HCT116 (cell line): ENCODE results near the gene NUDT8. TPM values are rescaled to one million over a fixed set of nuclear protein-coding genes. Genes with fewer than 3 reads are reported as not detected.

Experiments
- ATAC-seq: fragments of 200-7000 bp; cut with Tn5 transposase; 2 replicates; pipeline ENCODE4 v1.9.1; 2020; ENCODE audit warnings: mild to moderate bottlenecking, moderate library complexity
- BruUV-seq: library from RNA; stranded (reverse); fragments of 400-500 nt; replicated peaks from 2 replicates; lab custom pipeline; 2021; lab: Mats Ljungman, UMichigan
- CTCF ChIA-PET: fragments of 300-600 bp; sonication (Branson Sonifier 250); formaldehyde crosslinking; loops from one replicate; lab custom pipeline; 2021; ENCODE audit warnings: antibody characterized with exemption; lab: Charles Lee
- POLR2A ChIA-PET: fragments of 300-600, 350-600 bp; sonication (Branson Sonifier 250); formaldehyde crosslinking; loops from one replicate; lab custom pipeline; 2021; ENCODE audit warnings: antibody characterized with exemption; lab: Charles Lee
- RAD21 ChIA-PET, 2 experiments: fragments of 300-600 bp; sonication (Branson Sonifier 250); formaldehyde crosslinking; loops; one replicate each; lab custom pipeline; 2023; ENCODE audit warnings: low total read pairs in 2 of 2; ENCODE audit not compliant: uncharacterized antibody in 2 of 2, unreplicated experiment in 2 of 2, low non-redundant PET in 1 of 2; lab: Charles Lee
- DNase-seq: peaks from one replicate; pipeline ENCODE4 v3.0.0-alpha.2; 2010; ENCODE audit warnings: low read depth, low spot score
- H2AFZ ChIP-seq: fragments of 200-600 bp; shearing (Covaris generic), sonication (generic); 2 replicates; pipeline ENCODE4 v1.6.1; 2017; ENCODE audit warnings: low read depth, mixed run types, mixed read lengths, antibody characterized with exemption, low read length; ENCODE audit not compliant: poor library complexity, severe bottlenecking
- H3K27ac ChIP-seq: 2 replicates; pipeline ENCODE4 v1.5.1; 2012; ENCODE audit warnings: low read depth, low read length
- H3K27me3 ChIP-seq: fragments of 200-600 bp; sonication (generic); 2 replicates; pipeline ENCODE4 v1.6.1; 2016; ENCODE audit warnings: mixed run types, low read length, mixed read lengths; ENCODE audit not compliant: insufficient read depth
- H3K36me3 ChIP-seq, 2 experiments: fragments of 200-500 bp in 1 of 2; fragments of 200-600 bp in 1 of 2; sonication (Bioruptor generic) in 1 of 2; sonication (generic) in 1 of 2; 2 replicates each; pipeline versions ENCODE4 v1.5.1 to v1.6.1; 2014 to 2016; ENCODE audit warnings: low read length in 2 of 2, inconsistent platforms in 1 of 2, mixed read lengths in 1 of 2, mixed run types in 1 of 2; ENCODE audit not compliant: insufficient read depth in 2 of 2, control insufficient read depth in 1 of 2
- H3K4me1 ChIP-seq, 2 experiments: fragments of 200-600 bp in 1 of 2; sonication (generic) in 1 of 2; 2 replicates each; pipeline versions ENCODE4 v1.5.1 to v1.6.1; 2012 to 2017; ENCODE audit warnings: low read length in 2 of 2, inconsistent platforms in 1 of 2, mild to moderate bottlenecking in 1 of 2, mixed read lengths in 1 of 2, mixed run types in 1 of 2, moderate library complexity in 1 of 2; ENCODE audit not compliant: insufficient read depth in 2 of 2, control insufficient read depth in 1 of 2
- H3K4me2 ChIP-seq: fragments of 200-600 bp; sonication (generic); 2 replicates; pipeline ENCODE4 v1.6.1; 2017; ENCODE audit warnings: mixed run types, low read length, mixed read lengths
- H3K4me3 ChIP-seq, 2 experiments: fragments of 200-600 bp in 1 of 2; sonication (generic) in 1 of 2; replicated peaks in 1 of 2; 2 replicates each; pipeline ENCODE4 v1.5.1; 2011 to 2016; ENCODE audit warnings: low read length in 2 of 2, control low read depth in 1 of 2, low read depth in 1 of 2, mild to moderate bottlenecking in 1 of 2, mixed read lengths in 1 of 2, mixed run types in 1 of 2
- H3K79me2 ChIP-seq: fragments of 200-600 bp; sonication (generic); 2 replicates; pipeline ENCODE4 v1.6.1; 2017; ENCODE audit warnings: mild to moderate bottlenecking, mixed run types, low read length, moderate library complexity, mixed read lengths; ENCODE audit not compliant: insufficient read depth
- H3K9ac ChIP-seq: fragments of 200-600 bp; sonication (generic); 2 replicates; pipeline ENCODE4 v1.6.1; 2016; ENCODE audit warnings: low read length, mixed read lengths
- H3K9me2 ChIP-seq: fragments of 200-600 bp; sonication (generic), shearing (Covaris generic); 2 replicates; pipeline ENCODE4 v1.6.1; 2017; ENCODE audit warnings: mixed run types, mild to moderate bottlenecking, moderate library complexity; ENCODE audit not compliant: insufficient read depth
- H3K9me3 ChIP-seq, 2 experiments: fragments of 200-500 bp in 1 of 2; fragments of 200-600 bp in 1 of 2; sonication (Bioruptor generic) in 1 of 2; sonication (generic) in 1 of 2; 2 replicates each; pipeline ENCODE4 v1.6.1; 2014 to 2017; ENCODE audit warnings: low read length in 2 of 2, mixed read lengths in 2 of 2, inconsistent platforms in 1 of 2, low read depth in 1 of 2, mild to moderate bottlenecking in 1 of 2, mixed run types in 1 of 2, moderate library complexity in 1 of 2; ENCODE audit not compliant: control insufficient read depth in 1 of 2, insufficient read depth in 1 of 2
- H4K20me1 ChIP-seq: fragments of 200-600 bp; sonication (generic), shearing (Covaris generic); 2 replicates; pipeline ENCODE4 v1.6.1; 2017; ENCODE audit warnings: mixed run types, mild to moderate bottlenecking, moderate library complexity; ENCODE audit not compliant: insufficient read depth
- CEBPB ChIP-seq: IDR thresholded peaks from 2 replicates; pipeline ENCODE4 v1.6.1; 2012; ENCODE audit warnings: low read depth
- EGR1 ChIP-seq: IDR thresholded peaks from 2 replicates; pipeline ENCODE4 v1.6.1; 2012; ENCODE audit warnings: low read depth
- ELF1 ChIP-seq: IDR thresholded peaks from 2 replicates; pipeline ENCODE4 v1.6.1; 2012; ENCODE audit warnings: low read depth, borderline replicate concordance
- EZH2phosphoT487 ChIP-seq: fragments of 200-600 bp; IDR thresholded peaks from 2 replicates; pipeline ENCODE4 v1.6.1; 2018; ENCODE audit warnings: antibody characterized with exemption, borderline replicate concordance
- FOSL1 ChIP-seq: IDR thresholded peaks from 2 replicates; pipeline ENCODE4 v1.6.1; 2012; ENCODE audit warnings: low read depth
- JUND ChIP-seq: IDR thresholded peaks from 2 replicates; pipeline ENCODE4 v1.6.1; 2012
- POLR2A ChIP-seq: IDR thresholded peaks from 2 replicates; pipeline ENCODE4 v1.7.0; 2011; ENCODE audit warnings: borderline replicate concordance; ENCODE audit not compliant: insufficient read depth, insufficient read length; ENCODE audit errors: extremely low read depth
- POLR2AphosphoS5 ChIP-seq: IDR thresholded peaks from 2 replicates; pipeline ENCODE4 v1.6.1; 2011; ENCODE audit warnings: mild to moderate bottlenecking, low read depth, low read length, moderate library complexity
- SIN3A ChIP-seq: IDR thresholded peaks from 2 replicates; pipeline ENCODE4 v1.6.1; 2012; ENCODE audit warnings: low read depth
- SP1 ChIP-seq: IDR thresholded peaks from 2 replicates; pipeline ENCODE4 v1.6.1; 2012; ENCODE audit warnings: low read depth
- SRF ChIP-seq: IDR thresholded peaks from 2 replicates; pipeline ENCODE4 v1.6.1; 2012; ENCODE audit warnings: low read depth
- YY1 ChIP-seq: IDR thresholded peaks from 2 replicates; pipeline ENCODE4 v1.6.1; 2011; ENCODE audit warnings: low read length, low read depth, moderate library complexity, mild to moderate bottlenecking; ENCODE audit not compliant: insufficient replicate concordance; ENCODE audit errors: extremely low read depth
- ZFX ChIP-seq: fragments of 450-650 bp; IDR thresholded peaks from 2 replicates; pipeline ENCODE4 v1.6.1; 2017
- ZNF274 ChIP-seq: fragments of 200-500 bp; sonication (Bioruptor generic); IDR thresholded peaks from 2 replicates; pipeline ENCODE4 v1.6.1; 2014; ENCODE audit warnings: mild to moderate bottlenecking, low read depth, low read length, inconsistent platforms
- intact Hi-C: fragments of 100-400 bp; cut with micrococcal nuclease; formaldehyde crosslinking; loops from 2 replicates; pipeline ENCODE4 v1.10.0; 2022
- total RNA-seq: library from RNA; stranded (reverse); gene quantifications from one replicate; pipeline ENCODE4 v1.2.1, GENCODE V29; 2021; ENCODE audit not compliant: unreplicated experiment
- TF ChIP-seq, protein P1 (sequence below): IDR thresholded peaks from 2 replicates; pipeline ENCODE4 v1.6.1; 2011; ENCODE audit warnings: mild to moderate bottlenecking, low read length, moderate library complexity; ENCODE audit not compliant: insufficient replicate concordance; ENCODE audit errors: extremely low read depth
- TF ChIP-seq, protein P2 (sequence below): IDR thresholded peaks from 2 replicates; pipeline ENCODE4 v1.6.1; 2012; ENCODE audit warnings: low read depth
- TF ChIP-seq, protein P3 (sequence below), 3 experiments: fragments of 200-600 bp in 1 of 3; sonication (generic) in 1 of 3; IDR thresholded peaks in 2 of 3; conservative IDR thresholded peaks in 1 of 3; 2 replicates each; pipeline ENCODE4 v1.5.1; 2012 to 2017; ENCODE audit warnings: low read depth in 2 of 3, low read length in 2 of 3, antibody characterized with exemption in 1 of 3, borderline replicate concordance in 1 of 3, control low read depth in 1 of 3, mild to moderate bottlenecking in 1 of 3, mixed read lengths in 1 of 3, mixed run types in 1 of 3, moderate library complexity in 1 of 3; ENCODE audit not compliant: insufficient read depth in 1 of 3

NUDT8 gene
- total RNA-seq, 1 experiment from 2014 or later: 18.7 TPM

DNA sequence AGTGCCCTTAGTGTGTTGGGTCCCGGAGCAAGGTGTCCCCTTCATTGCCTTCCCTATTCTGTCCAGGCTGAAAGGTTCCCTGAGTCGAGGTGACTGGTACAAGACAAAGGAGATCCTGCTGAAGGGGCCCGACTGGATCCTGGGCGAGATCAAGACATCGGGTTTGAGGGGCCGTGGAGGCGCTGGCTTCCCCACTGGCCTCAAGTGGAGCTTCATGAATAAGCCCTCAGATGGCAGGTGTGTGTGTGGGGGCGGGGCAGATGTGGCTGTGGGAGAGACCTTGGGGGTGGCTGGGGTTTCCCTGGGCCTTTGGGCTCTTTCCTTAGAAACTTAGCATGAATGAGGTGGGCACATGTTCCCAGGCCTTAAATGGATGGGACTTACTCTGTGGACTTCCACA lies 21.3 kb downstream of the NUDT8 start (continued):
- TF ChIP-seq, protein P1, sequence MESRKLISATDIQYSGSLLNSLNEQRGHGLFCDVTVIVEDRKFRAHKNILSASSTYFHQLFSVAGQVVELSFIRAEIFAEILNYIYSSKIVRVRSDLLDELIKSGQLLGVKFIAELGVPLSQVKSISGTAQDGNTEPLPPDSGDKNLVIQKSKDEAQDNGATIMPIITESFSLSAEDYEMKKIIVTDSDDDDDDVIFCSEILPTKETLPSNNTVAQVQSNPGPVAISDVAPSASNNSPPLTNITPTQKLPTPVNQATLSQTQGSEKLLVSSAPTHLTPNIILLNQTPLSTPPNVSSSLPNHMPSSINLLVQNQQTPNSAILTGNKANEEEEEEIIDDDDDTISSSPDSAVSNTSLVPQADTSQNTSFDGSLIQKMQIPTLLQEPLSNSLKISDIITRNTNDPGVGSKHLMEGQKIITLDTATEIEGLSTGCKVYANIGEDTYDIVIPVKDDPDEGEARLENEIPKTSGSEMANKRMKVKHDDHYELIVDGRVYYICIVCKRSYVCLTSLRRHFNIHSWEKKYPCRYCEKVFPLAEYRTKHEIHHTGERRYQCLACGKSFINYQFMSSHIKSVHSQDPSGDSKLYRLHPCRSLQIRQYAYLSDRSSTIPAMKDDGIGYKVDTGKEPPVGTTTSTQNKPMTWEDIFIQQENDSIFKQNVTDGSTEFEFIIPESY: no peak

DNA sequence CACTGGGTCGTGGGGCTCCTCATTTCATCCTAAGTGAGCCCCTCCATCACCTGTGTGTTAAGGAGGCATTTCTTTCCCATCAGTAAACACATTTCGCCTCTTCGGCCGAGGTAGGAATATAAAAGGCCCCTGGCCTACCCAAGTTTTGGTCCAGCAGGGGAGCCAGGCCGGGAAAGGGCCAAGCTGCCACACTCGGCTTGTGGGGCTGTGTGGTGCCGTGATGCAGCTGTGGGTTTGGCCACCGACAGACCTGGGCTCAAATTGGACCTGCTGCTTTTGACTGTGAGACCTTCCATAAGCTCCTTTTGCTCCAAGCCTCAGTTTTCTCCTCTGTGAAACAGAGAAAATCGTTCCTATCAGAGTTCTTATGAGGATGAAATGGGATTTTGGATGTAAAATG lies 22.2 kb downstream of the NUDT8 start:
- H2AFZ ChIP-seq: no peak overlapping the region
- no TSS peak for BruUV-seq
- H3K27ac ChIP-seq: peak overlapping the region; percentile 77
- intact Hi-C loops: no loop called here
- peaks cover 27% of the 10 kb centered on the region for H3K79me2 ChIP-seq
- CTCF ChIA-PET: no interaction called here
- POLR2A ChIA-PET: interaction anchor here (1.1 kb wide), 1 partner anchor 24 kb away, joined by 3 read pairs; the partner anchor contains the start of gene GSTP1
- no peaks in the 10 kb centered on the region for H4K20me1 ChIP-seq
- peak overlapping the region; percentile 92 for H3K4me2 ChIP-seq
- ATAC-seq: no peak
- H3K4me1 ChIP-seq: peaks cover 6 to 20% of the 10 kb centered on the region in 2 experiments
- H3K36me3 ChIP-seq: peaks cover 19 to 21% of the 10 kb centered on the region in 2 experiments; a peak in 3 of 4 replicates
- peak overlapping the region; percentile 99 to 100 for H3K4me3 ChIP-seq
- peak overlapping the region; percentile 99 for H3K9ac ChIP-seq
- TF ChIP-seq, protein P2, sequence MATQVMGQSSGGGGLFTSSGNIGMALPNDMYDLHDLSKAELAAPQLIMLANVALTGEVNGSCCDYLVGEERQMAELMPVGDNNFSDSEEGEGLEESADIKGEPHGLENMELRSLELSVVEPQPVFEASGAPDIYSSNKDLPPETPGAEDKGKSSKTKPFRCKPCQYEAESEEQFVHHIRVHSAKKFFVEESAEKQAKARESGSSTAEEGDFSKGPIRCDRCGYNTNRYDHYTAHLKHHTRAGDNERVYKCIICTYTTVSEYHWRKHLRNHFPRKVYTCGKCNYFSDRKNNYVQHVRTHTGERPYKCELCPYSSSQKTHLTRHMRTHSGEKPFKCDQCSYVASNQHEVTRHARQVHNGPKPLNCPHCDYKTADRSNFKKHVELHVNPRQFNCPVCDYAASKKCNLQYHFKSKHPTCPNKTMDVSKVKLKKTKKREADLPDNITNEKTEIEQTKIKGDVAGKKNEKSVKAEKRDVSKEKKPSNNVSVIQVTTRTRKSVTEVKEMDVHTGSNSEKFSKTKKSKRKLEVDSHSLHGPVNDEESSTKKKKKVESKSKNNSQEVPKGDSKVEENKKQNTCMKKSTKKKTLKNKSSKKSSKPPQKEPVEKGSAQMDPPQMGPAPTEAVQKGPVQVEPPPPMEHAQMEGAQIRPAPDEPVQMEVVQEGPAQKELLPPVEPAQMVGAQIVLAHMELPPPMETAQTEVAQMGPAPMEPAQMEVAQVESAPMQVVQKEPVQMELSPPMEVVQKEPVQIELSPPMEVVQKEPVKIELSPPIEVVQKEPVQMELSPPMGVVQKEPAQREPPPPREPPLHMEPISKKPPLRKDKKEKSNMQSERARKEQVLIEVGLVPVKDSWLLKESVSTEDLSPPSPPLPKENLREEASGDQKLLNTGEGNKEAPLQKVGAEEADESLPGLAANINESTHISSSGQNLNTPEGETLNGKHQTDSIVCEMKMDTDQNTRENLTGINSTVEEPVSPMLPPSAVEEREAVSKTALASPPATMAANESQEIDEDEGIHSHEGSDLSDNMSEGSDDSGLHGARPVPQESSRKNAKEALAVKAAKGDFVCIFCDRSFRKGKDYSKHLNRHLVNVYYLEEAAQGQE: no peak
- TF ChIP-seq SRF: no peak
- no peak for TF ChIP-seq SP1
- TF ChIP-seq POLR2AphosphoS5: no peak
- TF ChIP-seq JUND: no peak
- no peak for TF ChIP-seq ZNF274
- no peak for TF ChIP-seq SIN3A
- TF ChIP-seq, protein P3, sequence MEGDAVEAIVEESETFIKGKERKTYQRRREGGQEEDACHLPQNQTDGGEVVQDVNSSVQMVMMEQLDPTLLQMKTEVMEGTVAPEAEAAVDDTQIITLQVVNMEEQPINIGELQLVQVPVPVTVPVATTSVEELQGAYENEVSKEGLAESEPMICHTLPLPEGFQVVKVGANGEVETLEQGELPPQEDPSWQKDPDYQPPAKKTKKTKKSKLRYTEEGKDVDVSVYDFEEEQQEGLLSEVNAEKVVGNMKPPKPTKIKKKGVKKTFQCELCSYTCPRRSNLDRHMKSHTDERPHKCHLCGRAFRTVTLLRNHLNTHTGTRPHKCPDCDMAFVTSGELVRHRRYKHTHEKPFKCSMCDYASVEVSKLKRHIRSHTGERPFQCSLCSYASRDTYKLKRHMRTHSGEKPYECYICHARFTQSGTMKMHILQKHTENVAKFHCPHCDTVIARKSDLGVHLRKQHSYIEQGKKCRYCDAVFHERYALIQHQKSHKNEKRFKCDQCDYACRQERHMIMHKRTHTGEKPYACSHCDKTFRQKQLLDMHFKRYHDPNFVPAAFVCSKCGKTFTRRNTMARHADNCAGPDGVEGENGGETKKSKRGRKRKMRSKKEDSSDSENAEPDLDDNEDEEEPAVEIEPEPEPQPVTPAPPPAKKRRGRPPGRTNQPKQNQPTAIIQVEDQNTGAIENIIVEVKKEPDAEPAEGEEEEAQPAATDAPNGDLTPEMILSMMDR (IDR thresholded peaks at IDR 0.05 in 2 of 3, conservative IDR thresholded peaks at IDR 0.05 in 1 of 3; ENCODE audit: borderline replicate concordance in 1 of 3, insufficient read depth in 1 of 3, low read depth in 2 of 3, low read length in 2 of 3): no peak
- no peak for TF ChIP-seq ELF1
- TF ChIP-seq ZFX: no peak
- no peak for TF ChIP-seq EGR1
- no peak for TF ChIP-seq YY1
- no peak for TF ChIP-seq POLR2A
- TF ChIP-seq CEBPB: no peak
- no peak for TF ChIP-seq EZH2phosphoT487
- no peak for TF ChIP-seq FOSL1
- TF ChIP-seq, all 23 proteins: peak for 0
- no peaks in the 10 kb centered on the region for H3K9me3 ChIP-seq
- no peaks in the 10 kb centered on the region for H3K27me3 ChIP-seq
- no peak for DNase-seq
- no peaks in the 10 kb centered on the region for H3K9me2 ChIP-seq
- RAD21 ChIA-PET: no interaction called here
